T-helper 17 cell (primary cell): ENCODE results near the gene CAMK2A. TPM values are rescaled to one million over a fixed set of nuclear protein-coding genes. Genes with fewer than 3 reads are reported as not detected.

ENCODE experiments used
- ATAC-seq: fragments of 150-1000 bp; cut with Tn5 transposase; 2 replicates; pipeline ENCODE4 v1.10.0; 2021; ENCODE audit warnings: mild to moderate bottlenecking, moderate library complexity
- DNase-seq, 3 donors: peaks; one replicate each; pipeline versions ENCODE4 v3.0.0 to v3.0.0-alpha.2; 2020 to 2021
- H3K9me3 ChIP-seq: one replicate; pipeline ENCODE4 v1.7.0; 2013; ENCODE audit warnings: low read length, mild to moderate bottlenecking; ENCODE audit not compliant: control insufficient read depth, poor library complexity, severe bottlenecking
- H3K27ac Mint-ChIP-seq: one replicate; pipeline ENCODE4 v1.8.0; 2022; ENCODE audit warnings: mild to moderate bottlenecking, moderate library complexity, mixed read lengths
- H3K27me3 Mint-ChIP-seq: one replicate; pipeline ENCODE4 v1.8.0; 2022; ENCODE audit warnings: mixed read lengths
- H3K36me3 Mint-ChIP-seq: one replicate; pipeline ENCODE4 v1.8.0; 2022; ENCODE audit warnings: low read depth, mixed read lengths
- H3K4me1 Mint-ChIP-seq: one replicate; pipeline ENCODE4 v1.8.0; 2022; ENCODE audit warnings: mild to moderate bottlenecking, mixed read lengths
- H3K4me3 Mint-ChIP-seq: one replicate; pipeline ENCODE4 v1.8.0; 2022; ENCODE audit warnings: mild to moderate bottlenecking, moderate library complexity, mixed read lengths
- total RNA-seq, 4 donors: library from RNA in 2 of 4; stranded (reverse) in 2 of 4; gene quantifications; one replicate each; pipeline ENCODE4 v1.2.3 and lab custom pipeline; 2022 to 2026

Gene CAMK2A
- total RNA-seq, 2 donors from 2014 or later = not detected

DNA sequence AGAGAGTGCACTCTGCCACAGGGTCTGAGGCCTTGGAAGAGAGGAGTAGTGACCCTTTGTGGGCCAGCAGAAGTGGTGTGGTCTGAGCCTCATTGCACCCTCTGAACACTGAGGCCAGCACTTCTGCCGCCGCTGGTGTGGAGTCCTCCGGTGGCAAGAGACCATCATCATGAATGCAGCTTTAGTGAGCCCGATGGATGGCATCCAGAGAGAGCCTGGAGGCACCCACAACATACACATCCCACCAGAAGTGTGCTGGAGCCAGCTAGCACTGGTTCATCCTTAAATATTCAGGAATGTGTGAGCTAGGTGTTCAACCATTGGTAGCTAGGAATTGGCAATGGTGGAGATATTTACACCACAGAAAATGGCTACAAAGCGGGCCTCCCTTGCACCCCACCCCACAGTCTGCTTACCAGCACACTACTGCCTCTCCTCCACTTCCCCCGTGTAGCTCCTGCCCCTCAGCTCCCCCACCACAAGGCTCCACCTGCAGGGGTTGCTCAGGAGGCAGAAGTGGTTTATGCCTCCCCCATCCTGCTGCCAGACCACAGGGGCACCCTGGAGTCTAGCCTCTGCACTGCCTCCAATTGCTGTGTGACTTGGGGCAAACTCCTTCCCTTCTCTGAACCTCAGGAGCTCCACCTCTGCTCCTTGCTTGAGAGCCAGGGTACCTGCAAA is 83.3 kb downstream of the CAMK2A start:
- H3K27ac Mint-ChIP-seq = no peak overlapping the region
- H3K4me1 Mint-ChIP-seq = peaks cover 10% of the 10 kb centered on the region
- peaks cover 34% of the 10 kb centered on the region for H3K27me3 Mint-ChIP-seq
- no peak overlapping the region for H3K4me3 Mint-ChIP-seq
- H3K9me3 ChIP-seq = no peaks in the 10 kb centered on the region
- no peak for DNase-seq
- peaks cover 6% of the 10 kb centered on the region for H3K36me3 Mint-ChIP-seq
- no peak for ATAC-seq

GRCh38 chr5:150204590-150204960 is 85.0 kb downstream of the CAMK2A start:
- DNase-seq = no peak
- H3K27me3 Mint-ChIP-seq = peaks cover 36% of the 10 kb centered on the region

DNA sequence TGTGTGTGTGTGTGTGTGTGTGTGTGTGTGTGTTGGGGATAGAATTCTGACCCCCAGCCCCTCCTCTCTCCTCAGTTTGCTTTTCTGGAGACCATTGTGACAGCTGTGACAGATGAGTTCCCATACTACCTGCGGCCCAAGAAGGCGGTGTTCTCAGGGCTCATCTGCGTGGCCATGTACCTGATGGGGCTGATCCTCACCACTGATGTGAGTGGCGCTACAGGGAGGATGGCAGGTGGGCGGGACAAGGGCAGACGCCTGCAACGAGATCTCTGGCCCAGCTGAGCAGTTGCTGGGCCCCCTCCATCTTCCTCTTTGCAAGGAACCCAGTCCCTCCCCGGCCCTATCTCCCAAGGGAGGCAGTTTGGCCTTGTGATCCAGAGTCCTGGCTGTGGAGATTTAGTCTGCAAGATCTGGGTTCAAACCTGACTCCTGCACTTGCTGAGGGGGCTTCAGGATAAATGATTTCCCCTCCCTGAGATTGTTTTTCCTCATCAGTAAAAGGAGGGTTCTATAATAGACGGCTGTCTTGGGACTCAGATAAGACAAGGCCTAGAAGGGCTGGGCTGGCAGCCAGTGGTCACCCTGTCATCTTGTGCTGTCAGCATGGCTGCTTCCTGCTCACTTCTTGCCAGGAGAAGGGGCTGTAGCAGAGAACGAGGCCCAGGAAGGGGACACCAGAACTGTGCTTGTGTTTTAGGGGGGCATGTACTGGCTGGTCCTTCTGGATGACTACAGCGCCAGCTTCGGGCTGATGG is 85.6 kb downstream of the CAMK2A start:
- DNase-seq = no peak
- no peak overlapping the region for H3K27ac Mint-ChIP-seq
- no peak overlapping the region for H3K4me3 Mint-ChIP-seq
- H3K27me3 Mint-ChIP-seq = peaks cover 30% of the 10 kb centered on the region
- H3K36me3 Mint-ChIP-seq = peaks cover 4% of the 10 kb centered on the region
- no peaks in the 10 kb centered on the region for H3K9me3 ChIP-seq
- peaks cover under 1% of the 10 kb centered on the region for H3K4me1 Mint-ChIP-seq
- no peak for ATAC-seq

More at GRCh38 chr5:150204590-150204960, 85.0 kb downstream of the CAMK2A start:
- Mint-ChIP-seq H3K27ac (no peak overlapping the region), H3K36me3 (peaks cover 4% of the 10 kb centered on the region), H3K4me3 (no peak overlapping the region), H3K4me1 (peaks cover 5% of the 10 kb centered on the region)
- ATAC-seq = no peak
- H3K9me3 ChIP-seq = no peaks in the 10 kb centered on the region

GRCh38 chr5:150202501-150202900 is 87.1 kb downstream of the CAMK2A start:
- H3K9me3 ChIP-seq = no peaks in the 10 kb centered on the region
- H3K4me1 Mint-ChIP-seq = no peaks in the 10 kb centered on the region
- H3K4me3 Mint-ChIP-seq = no peak overlapping the region
- H3K36me3 Mint-ChIP-seq = no peaks in the 10 kb centered on the region
- no peak for DNase-seq
- H3K27me3 Mint-ChIP-seq = peaks cover 26% of the 10 kb centered on the region
- no peak for ATAC-seq
- no peak overlapping the region for H3K27ac Mint-ChIP-seq

DNA sequence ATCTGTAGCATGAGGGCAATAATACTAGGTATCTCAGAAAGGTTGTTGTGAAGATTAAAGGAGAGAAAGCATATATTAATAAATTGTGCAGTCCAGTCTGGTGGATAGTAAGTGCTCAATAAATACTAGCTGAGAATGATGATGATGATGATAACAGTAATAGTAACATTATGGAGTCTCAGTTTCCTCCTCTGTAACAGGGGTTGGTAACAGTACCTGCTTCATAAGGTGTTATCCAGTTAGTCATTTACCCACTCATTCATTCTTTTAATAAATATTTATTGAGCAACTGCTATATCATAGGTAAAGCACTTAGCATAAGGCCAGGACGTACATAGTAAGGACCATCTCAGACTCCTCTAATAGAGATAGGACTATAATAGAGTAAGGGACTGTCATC is 92.1 kb downstream of the CAMK2A start:
- Mint-ChIP-seq H3K36me3 (peaks cover 2% of the 10 kb centered on the region), H3K4me3 (no peak overlapping the region), H3K27ac (no peak overlapping the region), H3K4me1 (no peaks in the 10 kb centered on the region), H3K27me3 (peaks cover 47% of the 10 kb centered on the region)
- ATAC-seq (no peak), DNase-seq (no peak)
- no peaks in the 10 kb centered on the region for H3K9me3 ChIP-seq

DNA sequence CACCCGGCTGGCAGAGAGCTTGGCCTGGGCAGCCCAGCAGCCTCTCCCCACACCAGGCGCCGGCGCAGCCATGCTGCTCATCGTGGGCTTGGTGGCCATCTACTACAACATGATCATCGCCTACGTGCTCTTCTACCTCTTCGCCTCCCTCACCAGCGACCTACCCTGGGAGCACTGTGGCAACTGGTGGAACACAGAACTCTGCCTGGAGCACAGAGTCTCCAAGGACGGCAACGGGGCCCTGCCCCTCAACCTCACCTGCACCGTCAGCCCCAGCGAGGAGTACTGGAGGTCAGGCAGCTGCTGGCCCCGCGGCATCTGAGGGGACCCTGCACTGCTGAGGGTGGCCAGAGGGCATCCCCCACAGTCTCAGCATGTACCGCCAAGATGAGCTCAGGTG is 92.6 kb downstream of the CAMK2A start:
- H3K36me3 Mint-ChIP-seq = peaks cover 2% of the 10 kb centered on the region
- H3K27ac Mint-ChIP-seq = no peak overlapping the region
- H3K27me3 Mint-ChIP-seq = peaks cover 47% of the 10 kb centered on the region
- no peaks in the 10 kb centered on the region for H3K9me3 ChIP-seq
- H3K4me3 Mint-ChIP-seq = no peak overlapping the region
- no peaks in the 10 kb centered on the region for H3K4me1 Mint-ChIP-seq
- ATAC-seq (no peak), DNase-seq (no peak)

- no peaks in the 10 kb centered on the region for H3K9me3 ChIP-seq
- Mint-ChIP-seq H3K36me3 (peaks cover 2% of the 10 kb centered on the region), H3K27ac (no peak overlapping the region), H3K4me1 (no peaks in the 10 kb centered on the region), H3K27me3 (peaks cover 51% of the 10 kb centered on the region), H3K4me3 (no peak overlapping the region)
- ATAC-seq = no peak
- no peak for DNase-seq
Measured at GRCh38 chr5:150196514-150196913, 93.1 kb downstream of the CAMK2A start.

DNA sequence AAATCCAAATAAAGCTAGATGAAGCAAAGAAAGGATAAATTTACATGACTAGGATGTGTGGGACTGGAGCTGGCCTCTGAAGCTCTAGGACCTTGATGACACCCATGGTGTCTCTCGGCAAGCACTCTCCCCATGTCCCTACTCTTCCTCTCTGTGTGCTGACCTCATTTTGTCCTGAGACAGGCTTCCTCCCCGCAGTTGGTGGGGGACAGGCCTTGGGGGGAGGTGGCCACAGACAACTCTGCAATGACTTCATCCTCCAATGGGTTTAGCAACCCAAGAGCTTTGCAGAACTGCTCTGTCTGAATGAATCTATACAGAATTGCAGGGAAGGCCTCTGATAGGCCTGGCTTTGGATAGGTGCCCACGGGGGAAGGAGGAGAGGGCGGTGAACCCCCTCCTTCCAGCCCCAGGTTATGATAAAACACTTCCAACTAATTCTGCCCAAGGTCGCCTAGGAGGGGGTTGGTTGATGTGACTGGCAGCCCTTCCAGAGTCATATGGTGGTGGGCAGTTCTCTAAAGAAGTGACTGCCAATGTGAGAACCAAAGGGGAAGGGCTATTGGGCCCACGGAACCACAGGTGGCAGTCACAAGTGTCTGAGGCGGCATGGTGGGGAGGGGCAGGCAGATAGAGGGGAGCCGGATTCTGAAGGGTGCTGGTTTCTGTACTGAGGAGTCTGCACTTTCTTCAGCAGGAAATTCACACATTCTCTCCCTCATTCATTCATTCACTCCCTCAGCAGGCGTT is 93.7 kb downstream of the CAMK2A start:
- no peak for DNase-seq
- ATAC-seq = no peak
- H3K9me3 ChIP-seq = no peaks in the 10 kb centered on the region
- H3K27ac Mint-ChIP-seq = no peak overlapping the region
- no peaks in the 10 kb centered on the region for H3K4me1 Mint-ChIP-seq
- H3K4me3 Mint-ChIP-seq = no peak overlapping the region
- peaks cover 57% of the 10 kb centered on the region for H3K27me3 Mint-ChIP-seq
- peaks cover 2% of the 10 kb centered on the region for H3K36me3 Mint-ChIP-seq

- Mint-ChIP-seq H3K36me3 (peaks cover 2% of the 10 kb centered on the region), H3K27me3 (peaks cover 61% of the 10 kb centered on the region), H3K4me3 (no peak overlapping the region), H3K27ac (no peak overlapping the region), H3K4me1 (no peaks in the 10 kb centered on the region)
- ATAC-seq (no peak), DNase-seq (no peak)
- no peaks in the 10 kb centered on the region for H3K9me3 ChIP-seq
Measured at GRCh38 chr5:150192462-150192861, 97.1 kb downstream of the CAMK2A start.

GRCh38 chr5:150190987-150191386 is 98.6 kb downstream of the CAMK2A start:
- Mint-ChIP-seq H3K4me1 (no peaks in the 10 kb centered on the region), H3K27me3 (peaks cover 60% of the 10 kb centered on the region), H3K36me3 (no peaks in the 10 kb centered on the region), H3K27ac (no peak overlapping the region), H3K4me3 (no peak overlapping the region)
- H3K9me3 ChIP-seq = no peaks in the 10 kb centered on the region
- no peak for ATAC-seq
- DNase-seq = no peak

DNA sequence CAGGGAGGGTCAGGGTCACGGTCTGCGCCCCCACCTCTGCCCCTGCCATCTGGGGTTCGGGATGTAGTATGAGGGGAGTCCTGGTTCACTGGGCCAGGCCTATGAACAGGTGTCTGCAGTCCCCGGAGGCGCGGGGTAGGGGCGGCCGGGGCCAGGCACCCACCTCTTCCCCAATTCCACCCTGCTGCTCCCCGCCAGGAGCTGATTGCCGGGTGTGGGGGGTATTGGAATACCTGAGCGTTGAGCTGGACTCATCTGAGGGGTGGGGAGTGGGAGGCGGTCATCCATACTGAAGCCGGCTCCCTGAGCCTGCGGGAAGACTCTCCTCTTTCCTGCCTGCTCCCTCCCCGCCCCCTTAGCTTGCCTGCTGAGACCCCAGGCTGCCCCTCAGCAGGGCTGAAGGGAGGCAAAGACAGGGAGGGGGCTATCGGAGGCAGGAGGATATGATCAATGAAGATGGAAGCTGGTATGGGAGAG is 99.0 kb downstream of the CAMK2A start:
- peaks cover 60% of the 10 kb centered on the region for H3K27me3 Mint-ChIP-seq
- no peak for DNase-seq
- no peak overlapping the region for H3K4me3 Mint-ChIP-seq
- H3K27ac Mint-ChIP-seq = no peak overlapping the region
- H3K9me3 ChIP-seq = no peaks in the 10 kb centered on the region
- H3K36me3 Mint-ChIP-seq = no peaks in the 10 kb centered on the region
- ATAC-seq = no peak
- no peaks in the 10 kb centered on the region for H3K4me1 Mint-ChIP-seq

DNA sequence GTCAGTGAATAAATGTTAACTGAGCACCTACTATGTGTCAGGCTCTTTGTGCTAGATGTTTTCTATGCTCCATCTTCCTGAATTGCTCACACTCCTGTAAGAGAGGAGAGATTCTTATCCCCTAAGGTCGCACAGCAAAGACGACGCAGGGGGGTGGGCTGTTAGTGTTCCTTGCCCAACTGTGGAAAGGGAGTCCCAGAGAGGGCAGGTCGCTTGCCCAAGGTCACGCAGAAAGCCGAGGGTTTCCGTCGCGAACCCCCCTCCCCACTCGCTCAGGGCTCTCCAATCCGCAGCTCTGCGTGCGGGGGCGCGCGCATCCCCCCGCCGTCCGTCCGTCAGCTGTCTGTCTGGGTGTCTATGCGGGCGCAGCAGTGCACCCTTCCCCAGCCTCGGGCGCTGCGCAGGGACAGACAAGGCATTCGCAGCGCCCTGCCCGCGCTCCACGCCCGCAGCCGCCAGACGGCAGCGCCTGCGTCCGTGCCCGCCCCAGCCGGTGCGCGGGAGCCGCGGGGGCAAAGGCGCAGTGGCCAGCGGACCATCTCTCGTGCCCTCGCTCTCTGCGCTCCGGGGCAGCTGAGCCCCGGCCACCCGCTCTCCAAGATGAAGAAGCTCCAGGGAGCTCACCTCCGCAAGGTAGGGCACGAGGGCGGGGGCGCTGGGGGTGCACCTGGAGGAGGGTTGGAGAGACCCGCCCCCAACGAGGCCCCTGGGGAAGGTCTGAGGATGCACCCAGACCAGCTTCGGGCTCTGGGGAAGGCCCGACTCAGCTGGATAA is 99.7 kb downstream of the CAMK2A start, which contains the start of gene SLC6A7:
SLC6A7 (plus strand) TSS at position 335 of the 775 bp plus-strand sequence; CDS start at position 601, 266 bp downstream.
- Mint-ChIP-seq H3K4me1 (no peaks in the 10 kb centered on the region), H3K36me3 (no peaks in the 10 kb centered on the region), H3K27ac (no peak within 1 kb of the TSS), H3K4me3 (no peak within 1 kb of the TSS), H3K27me3 (peaks cover 57% of the 10 kb centered on the region)
- no peak for DNase-seq
- ATAC-seq = no peak
- H3K9me3 ChIP-seq = no peaks in the 10 kb centered on the region

GRCh38 chr5:150189326-150189725 is 100.2 kb downstream of the CAMK2A start:
- no peaks in the 10 kb centered on the region for H3K9me3 ChIP-seq
- Mint-ChIP-seq H3K27ac (no peak overlapping the region), H3K4me1 (no peaks in the 10 kb centered on the region), H3K4me3 (no peak overlapping the region), H3K27me3 (peaks cover 61% of the 10 kb centered on the region), H3K36me3 (no peaks in the 10 kb centered on the region)
- no peak for DNase-seq
- no peak for ATAC-seq
